NOMO-1 treated with dmso at 0.1 percent for 144 hours (cell line): ENCODE results near the gene WRAP73.

ENCODE experiments used
- DNase-seq: peaks from one replicate; lab custom pipeline; 2025; ENCODE audit not compliant: unreplicated experiment; lab: John Stamatoyannopoulos, UW

The WRAP73 gene

DNA sequence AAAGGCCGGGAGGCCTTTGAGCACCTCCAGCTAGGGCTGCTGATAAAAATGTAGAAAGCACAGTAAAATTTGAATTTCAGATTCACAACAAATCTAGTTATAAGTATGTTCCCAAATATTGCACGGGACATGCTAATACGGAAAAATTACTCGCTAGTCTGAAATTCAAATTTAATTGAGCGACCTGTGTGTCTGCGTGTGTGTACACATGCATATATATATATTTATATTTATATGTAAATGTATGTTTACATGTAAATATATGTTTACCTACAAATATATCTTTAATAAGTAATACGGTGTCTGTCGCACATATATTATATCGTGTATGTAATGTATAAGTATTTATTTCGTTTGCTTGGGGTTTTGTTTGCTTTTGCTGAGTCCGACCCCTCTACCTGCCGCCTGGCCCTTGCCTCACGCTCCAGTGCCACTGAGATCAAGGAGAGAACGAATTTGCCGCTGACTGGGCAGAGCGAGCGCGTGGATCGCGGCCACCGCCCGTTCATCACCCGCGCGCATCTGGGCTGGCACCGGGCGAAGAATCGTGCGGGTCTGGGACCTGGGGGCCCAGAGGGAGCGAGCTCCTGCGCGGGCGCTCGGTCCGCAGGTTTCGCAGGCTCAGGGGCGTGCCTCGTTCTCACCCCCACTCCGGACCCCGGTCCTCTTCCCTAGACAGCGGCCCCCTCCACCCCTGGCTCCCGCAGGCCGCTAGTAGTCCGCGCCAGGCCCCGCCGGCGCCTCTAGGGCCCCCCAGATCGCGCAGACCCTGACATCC, 534 bp upstream of the WRAP73 start:
- DNase-seq = no peak

DNA sequence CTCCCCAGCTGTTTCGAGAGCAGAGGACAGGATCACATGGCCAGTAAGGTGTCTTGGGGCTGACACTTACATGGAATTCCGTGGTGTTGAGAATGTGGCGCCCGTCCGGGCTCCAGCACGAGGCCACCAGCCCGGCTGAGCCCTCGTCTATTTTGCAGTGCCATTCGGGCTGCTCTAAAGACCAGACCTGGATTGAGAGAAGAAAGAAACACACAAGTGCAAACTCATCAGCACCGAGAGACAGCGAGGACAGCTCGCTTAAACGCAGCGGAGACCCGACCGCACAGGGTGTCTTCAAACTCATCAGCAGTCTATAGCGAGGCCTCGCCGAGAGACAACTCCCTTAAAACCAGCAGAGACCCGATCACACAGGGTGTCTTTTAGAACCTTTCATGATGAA, 3.3 kb downstream of the WRAP73 start:
- DNase-seq = no peak

DNA sequence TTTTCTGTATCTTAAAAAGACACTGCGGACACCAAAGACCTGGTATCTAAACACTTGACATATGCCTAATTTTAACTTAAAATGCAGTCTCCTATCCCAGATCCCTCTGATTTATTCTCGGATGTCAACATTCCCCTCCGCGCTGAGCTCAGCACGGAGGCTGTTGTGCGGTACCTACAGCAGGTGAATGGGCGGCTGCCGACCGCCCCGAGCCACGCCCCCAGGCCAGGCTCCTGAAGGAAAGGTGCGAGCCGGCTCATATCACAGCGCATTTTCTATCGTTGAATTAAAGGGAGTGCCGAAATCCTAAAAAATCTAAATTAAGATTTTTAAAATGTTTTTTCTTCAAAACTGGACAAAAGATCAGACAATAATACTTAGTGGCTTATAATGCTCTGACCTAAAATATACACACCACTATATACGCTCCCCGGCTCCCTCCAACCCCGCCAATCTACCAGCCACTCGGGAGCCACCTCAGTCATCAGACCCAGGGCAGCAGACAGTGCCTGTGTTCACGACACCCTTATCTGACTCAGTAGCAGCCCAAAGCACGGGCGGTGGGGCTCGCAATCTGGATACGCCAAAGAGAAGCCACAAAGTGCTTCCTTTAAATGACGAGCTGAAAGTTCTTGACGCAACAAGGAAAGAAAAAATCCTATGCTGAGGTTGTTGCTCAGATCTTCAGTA, 4.1 kb downstream of the WRAP73 start:
- DNase-seq = no peak

DNA sequence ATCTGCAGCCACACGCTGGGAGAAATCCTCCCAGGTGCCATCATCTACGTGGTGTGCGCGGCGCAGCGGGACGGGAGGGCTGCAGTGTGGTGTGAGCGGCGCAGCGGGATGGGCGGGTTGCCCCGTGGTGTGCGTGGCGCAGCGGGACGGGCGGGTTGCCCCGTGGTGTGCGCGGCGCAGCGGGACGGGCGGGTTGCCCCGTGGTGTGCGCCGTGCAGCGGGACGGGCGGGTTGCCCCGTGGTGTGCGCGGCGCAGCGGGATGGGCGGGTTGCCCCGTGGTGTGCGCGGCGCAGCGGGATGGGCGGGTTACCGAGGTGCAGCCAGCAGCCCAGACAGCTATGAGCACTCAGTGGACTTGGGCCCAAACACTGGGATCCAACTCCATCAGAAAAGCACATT, 4.7 kb downstream of the WRAP73 start:
- DNase-seq = no peak

DNA sequence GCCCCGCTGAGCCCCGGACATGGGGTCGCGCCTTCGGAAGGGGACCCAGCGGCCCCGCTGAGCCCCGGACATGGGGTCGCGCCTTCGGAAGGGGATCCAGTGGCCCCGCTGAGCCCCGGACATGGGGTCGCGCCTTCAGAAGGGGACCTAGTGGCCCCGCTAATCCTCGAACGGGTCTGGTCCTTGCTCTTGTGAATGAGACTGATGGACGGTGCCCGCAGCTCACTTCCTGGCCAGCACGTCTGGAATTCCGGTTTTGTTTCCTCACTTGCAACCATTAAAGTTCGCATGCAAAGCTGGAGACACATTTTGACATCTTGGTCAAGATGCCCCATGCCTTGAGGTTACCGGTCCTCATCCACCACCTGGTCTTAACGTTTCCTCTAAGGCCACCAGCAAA, 5.6 kb downstream of the WRAP73 start:
- DNase-seq = no peak

DNA sequence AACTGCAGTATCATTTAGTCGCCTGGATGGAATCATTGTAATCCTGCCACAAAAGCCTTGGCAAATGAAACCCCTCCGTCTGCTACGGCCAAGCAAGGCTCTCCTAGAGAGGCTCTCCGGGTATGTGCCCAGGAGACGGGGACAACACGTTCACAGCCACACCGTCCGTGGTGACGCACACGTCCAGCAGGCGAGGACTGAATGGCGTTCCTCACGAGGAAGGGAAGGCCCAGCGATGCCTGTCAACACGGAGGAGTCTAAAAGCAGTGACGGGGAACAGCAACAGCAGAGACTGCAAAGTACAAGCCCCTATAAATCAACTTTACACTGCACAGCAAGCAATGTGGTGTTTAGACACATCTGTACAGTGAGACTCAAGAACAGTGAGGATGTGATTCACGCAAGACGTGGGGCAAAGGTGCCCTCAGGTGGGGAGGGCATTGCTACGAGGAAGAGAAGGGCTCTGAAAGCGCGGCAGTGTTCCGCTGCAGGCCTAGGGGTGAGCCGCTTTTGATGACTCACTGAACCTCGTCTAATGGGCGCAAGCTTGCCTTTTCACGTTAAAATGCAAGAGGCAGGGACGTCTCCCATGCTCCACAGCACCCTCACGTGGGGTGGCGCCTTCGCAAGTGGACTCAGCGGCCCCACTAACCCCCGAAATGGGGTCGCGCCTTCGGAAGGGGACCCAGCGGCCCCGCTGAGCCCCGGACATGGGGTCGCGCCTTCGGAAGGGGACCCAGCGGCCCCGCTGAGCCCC, 6.8 kb downstream of the WRAP73 start:
- no peak for DNase-seq

DNA sequence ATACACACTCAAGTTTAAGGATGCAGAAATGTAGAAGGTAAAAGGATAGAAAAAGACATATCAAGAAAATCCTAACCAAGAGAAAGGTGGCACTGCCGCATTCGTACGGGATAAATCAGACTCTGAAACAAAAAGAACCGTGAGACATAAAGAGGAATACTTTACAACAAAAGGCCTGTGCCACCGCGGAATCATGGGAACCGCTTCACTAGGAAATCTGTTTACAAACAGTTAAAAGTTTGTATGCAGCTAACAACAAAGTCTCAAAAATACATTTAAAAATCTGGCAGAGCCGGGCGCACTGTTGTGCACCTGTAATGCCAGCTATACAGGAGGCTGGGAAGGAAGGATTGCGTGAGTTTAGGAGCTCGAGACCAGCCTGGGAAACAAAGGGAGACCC, 8.1 kb downstream of the WRAP73 start:
- no peak for DNase-seq

DNA sequence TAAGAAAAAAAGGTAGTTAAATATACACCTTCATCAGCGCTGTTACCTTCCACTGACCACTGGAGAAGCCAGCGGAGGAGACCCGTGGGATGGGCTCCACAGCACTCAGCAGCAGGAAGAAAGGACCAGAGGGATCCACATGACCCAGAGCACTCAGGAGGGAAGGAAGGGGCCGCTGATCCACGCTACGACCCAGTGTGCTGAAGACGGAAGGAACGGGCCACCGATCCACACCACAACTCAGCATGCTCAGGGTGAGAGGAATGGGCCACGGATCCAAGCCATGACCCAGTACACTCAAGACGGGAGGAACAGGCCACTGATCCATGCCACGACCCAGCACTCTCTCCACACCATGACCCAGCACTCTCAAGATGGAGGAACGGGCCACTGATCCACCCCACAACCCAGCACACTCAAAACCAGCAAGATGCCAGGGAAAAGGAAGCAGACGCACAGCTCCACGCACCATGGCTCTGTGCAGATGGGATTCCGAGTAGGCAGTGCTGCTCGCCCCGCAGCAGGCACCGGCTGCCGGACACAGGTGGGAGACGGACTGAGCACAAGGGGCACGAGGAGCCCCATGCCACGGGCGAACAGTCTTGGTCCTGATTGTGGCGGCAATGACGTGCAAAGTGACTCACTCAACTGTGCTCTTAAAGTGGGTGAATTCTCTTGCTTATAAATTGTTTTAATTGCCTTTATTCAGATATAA, 8.7 kb downstream of the WRAP73 start:
- DNase-seq = no peak

DNA sequence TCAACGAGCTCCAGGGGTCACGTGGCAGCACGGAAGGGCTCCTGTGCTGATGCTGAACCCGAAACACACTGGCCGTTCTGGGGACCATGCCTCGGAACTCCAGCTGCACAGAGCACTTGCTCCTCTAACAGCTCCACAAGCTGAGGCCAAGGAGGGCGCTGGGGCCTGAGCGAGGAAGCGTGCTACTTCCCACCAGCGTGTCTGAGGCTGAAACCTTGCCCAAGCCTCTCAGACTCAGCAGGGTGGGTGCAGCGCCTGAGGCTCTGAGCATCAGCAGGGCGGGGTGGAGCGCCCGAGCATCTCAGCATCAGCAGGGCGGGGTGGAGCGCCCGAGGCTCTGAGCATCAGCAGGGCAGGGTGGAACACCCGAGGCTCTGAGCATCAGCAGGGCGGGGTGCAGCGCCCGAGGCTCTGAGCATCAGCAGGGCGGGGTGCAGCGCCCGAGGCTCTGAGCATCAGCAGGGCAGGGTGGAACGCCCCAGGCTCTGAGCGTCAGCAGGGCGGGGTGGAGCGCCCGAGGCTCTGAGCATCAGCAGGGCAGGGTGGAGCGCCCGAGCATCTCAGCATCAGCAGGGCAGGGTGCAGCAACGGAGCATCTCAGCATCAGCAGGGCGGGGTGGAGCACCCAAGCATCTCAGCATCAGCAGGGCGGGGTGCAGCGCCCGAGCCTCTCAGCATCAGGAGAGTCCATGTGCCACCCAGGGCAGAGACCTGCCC, 9.6 kb downstream of the WRAP73 start:
- DNase-seq = no peak

DNA sequence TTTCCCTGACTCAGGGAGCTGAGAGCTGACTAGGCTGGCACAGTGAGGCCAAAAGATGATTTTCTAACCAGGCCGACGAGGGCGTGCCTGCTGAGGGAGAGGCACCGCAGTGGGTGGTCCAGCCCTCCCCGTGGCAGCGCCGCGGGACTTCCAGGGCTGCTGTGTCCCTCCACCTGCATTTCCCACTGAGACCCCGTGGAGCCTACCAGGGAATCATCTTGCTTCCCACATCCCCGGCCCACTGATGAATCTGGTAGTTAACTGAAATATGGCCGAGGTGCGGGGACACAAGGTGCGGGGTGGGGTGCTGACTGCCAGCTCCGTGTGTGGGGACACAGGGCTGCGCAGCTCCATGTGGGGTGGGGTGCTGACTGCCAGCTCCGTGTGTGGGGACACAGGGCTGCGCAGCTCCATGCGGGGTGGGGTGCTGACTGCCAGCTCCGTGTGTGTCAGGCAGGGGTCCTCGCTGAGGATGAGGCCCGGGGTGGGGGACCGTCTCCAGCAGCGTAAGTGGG, 10.4 kb downstream of the WRAP73 start:
- DNase-seq = no peak

DNA sequence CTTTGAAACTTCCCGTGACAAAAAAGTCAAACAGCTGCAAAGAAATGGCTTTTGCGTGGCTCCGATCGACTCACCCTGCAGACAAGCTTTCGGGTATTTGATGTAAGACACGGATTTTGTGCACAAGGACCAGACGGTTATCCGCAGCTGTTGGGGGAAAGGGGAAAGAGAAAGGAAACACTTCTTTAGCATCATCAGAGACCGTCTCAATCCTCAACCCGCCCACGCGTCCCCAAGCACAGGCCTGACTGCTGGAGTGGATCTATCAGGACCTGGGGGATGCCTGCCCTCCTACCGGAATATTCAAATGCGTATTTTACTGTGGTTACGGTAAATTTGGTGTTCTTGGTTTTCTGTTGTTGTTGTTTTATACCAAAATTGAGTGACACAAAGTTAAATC, 11.2 kb downstream of the WRAP73 start:
- no peak for DNase-seq

DNA sequence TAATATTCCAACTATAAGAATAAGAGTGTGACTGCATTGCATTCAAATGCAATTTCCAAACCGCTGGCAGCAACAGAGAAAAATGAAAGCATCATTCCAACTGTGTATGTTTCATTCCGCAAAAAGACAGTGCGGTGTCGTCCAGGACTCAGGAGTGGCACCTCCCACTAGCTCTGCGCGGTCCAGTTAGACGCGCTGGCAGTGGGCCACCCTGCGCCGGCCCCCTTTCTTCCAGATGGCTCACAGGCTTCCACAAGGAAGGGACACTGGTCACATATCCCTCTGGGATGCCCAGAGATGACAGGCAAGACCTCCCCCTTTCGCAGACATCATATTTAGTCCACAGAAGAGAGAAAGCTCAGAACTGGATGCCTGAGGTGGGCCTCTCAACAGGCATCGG, 11.9 kb downstream of the WRAP73 start:
- no peak for DNase-seq

DNA sequence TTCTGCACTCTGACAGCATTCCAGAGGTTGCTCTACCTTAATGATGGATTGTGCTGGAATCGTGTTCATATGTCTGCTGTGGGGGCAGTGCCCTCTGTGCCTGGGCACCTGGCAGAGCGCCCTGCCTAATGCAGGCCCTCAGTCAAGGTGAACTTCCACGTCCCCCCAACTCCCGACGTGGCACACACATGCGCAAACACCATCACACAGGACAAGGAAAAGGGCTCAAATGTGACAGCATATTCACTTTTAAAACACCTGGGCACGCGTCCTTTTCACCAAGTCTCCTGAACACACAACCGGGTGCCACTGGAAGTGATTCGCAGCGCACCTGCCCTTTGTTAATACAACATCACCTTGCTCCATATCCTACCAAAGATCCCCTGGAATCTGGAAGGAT, 13.4 kb downstream of the WRAP73 start:
- no peak for DNase-seq

DNA sequence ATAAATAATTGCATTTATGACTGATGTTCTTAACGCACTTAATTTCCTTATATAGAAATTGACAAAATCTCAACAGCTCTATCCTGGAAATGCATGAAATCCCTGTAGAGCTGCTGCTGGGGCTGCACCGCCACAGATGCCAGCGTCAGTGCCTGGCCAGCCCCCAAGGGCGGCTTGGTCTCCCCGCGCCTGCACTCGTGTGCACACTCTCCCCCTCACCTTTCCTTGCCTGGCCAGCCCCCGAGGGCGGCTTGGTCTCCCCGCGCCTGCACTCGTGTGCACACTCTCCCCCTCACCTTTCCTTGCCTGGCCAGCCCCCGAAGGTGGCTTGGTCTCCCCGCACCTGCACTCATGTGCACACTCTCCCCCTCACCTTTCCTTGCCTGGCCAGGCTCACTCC, 13.8 kb downstream of the WRAP73 start:
- DNase-seq = no peak

DNA sequence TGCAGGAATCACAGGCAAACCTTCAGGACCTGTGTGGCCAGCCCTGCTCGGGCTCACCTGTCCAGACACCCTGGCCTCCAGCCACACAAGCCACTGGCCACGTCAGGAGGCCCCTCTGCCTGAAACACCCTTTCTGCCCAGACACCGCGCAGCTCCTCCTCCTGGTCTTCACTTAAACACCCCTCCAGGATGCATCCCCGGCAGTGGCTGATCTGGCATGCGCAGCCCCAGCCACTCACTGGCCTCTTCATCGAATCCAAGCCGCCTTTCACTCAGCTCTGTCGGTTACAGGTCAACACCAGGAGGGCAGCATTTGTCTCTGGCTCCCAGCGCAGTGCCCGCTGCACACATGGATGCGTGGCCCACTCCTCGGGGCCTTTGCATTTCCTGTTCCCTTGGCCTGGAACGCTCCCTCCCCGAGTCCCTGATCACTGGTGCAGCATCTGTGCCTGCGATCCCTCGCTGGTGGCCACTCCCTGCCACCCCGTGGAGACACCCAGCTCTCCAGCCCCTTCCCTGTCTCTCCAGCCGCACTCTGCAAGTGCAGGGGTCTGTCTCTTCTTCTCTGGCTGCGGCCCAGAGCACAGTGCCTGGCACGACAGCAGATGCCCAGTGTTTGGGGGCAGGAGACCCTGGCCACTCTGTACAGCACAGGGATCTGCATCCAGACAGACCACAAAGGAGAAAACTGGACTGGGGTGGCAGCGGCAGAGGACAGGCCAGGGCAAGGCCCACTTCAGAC, 15.7 kb downstream of the WRAP73 start:
- no peak for DNase-seq

DNA sequence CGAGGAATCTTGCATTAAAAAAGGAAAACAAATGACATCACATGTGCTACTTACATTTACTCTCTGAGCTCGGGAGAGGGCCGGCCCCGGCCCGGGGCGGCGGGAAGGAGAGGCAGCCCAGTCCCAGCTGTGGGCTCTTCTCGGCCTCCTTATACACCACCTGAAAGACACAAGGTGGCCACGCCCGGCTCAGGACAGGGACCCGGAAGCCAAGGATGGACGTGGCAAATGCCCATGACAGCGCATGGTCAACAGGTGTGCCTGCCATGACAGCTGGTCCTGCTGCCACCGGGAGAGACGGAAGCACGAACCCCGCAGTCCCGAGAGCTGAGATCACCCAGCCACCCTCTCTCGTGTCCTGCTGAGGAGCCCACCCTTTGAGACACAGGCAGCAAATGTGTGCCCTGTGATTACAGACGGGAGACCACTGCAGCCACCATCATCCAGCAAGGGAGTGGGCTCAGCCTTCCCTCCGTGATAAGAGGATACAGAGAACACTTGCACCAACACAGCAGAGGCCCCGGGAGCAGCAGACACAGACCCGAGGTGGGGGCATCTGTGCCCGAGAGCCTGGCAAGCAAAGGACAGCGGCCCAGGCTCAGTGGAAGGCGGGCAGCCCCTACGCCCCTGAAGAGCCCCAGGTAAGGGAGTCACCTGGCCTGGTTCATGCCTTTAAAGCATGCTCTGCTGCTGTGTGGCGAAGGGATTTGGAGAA, 16.4 kb downstream of the WRAP73 start:
- no peak for DNase-seq

DNA sequence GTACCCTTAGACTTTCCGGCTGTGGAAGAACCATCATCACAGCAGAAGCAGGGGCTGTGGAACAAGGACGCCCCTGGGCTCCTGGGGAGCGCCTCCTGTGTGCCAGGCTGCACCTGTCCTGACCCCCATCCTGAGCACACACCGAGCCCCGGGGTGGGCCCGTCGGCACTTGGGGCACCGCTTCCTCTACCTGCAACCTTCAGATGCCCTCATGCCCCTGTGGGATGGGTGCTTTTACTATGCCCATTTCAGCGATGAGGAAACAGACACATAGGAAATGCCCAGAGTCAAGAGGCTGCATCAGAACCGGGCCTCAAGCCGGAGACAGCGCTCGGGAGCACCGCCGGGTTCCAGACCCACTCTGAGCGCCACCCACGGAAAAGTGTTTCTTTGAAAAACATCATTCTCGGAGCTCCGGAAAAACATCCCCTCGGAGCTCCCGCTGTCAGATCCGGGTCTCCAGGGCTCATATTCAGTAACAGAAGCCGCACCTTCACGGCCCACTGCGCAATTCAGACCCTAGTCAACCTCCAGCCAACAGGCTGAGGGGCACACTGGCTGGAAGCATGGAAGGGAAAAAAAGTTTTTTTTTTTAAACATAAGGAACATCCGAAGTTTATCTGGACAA, 17.1 kb downstream of the WRAP73 start:
- DNase-seq = no peak

DNA sequence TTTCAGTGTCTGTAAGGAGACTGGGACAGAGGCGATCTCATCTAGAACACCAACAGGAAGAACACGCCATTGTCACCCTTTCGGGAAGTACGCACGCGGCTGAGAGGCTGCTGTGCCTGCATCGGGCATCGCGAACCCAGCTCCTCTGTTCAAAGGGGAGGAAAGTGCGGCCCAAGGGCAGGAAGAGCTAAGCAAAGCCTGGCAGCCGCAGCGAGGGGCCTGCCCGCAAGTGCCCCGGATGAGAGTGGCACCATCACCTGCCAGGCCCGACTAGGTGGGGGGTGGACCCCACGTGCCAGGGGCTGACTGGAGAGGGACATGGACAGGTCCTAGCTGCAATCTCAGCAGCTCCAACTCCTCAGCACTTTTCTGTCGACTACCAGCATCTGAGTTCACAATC, 17.6 kb downstream of the WRAP73 start:
- no peak for DNase-seq
